ENCODE data around the gene UPK1A. TPM values are rescaled to one million over a fixed set of nuclear protein-coding genes. Genes with fewer than 3 reads are reported as not detected.
A peak's percentile ranks its signal among the peaks of the same experiment; 100 is the strongest.
"Not testable (repeated sequence)": the region's sequence is repeated elsewhere in the genome, so short reads cannot be mapped to it uniquely, and the experiment has no call there.

Gene UPK1A
- total RNA-seq, 1 experiment from 2014 or later = not detected

DNA sequence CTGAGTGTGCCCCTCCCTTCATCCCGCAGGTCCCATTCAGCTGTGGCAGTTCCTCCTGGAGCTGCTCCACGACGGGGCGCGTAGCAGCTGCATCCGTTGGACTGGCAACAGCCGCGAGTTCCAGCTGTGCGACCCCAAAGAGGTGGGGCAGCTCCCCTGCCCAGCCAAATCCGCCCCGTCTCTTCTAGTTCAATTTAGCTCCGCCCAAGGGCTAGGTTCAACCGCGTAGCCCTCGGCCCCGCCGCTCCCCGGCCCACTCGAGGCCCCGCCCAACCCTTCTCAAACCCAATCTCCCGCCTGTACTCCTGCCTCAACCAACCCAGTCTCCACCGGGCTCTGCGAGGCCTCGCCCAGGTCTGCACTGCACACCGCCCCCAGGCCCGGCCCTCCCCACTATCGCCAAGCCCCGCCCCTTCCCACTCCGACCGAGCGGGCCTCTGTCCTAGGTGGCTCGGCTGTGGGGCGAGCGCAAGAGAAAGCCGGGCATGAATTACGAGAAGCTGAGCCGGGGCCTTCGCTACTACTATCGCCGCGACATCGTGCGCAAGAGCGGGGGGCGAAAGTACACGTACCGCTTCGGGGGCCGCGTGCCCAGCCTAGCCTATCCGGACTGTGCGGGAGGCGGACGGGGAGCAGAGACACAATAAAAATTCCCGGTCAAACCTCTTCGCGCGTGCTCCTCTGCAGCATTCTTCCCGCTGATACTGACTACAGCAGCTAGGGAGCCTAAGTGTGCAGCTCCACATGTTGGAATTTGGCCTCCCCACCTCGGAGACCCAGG, 21.9 kb upstream of the UPK1A start:
- peak; percentile 97 for DNase-seq (ENCODE audit: low read depth)

DNA sequence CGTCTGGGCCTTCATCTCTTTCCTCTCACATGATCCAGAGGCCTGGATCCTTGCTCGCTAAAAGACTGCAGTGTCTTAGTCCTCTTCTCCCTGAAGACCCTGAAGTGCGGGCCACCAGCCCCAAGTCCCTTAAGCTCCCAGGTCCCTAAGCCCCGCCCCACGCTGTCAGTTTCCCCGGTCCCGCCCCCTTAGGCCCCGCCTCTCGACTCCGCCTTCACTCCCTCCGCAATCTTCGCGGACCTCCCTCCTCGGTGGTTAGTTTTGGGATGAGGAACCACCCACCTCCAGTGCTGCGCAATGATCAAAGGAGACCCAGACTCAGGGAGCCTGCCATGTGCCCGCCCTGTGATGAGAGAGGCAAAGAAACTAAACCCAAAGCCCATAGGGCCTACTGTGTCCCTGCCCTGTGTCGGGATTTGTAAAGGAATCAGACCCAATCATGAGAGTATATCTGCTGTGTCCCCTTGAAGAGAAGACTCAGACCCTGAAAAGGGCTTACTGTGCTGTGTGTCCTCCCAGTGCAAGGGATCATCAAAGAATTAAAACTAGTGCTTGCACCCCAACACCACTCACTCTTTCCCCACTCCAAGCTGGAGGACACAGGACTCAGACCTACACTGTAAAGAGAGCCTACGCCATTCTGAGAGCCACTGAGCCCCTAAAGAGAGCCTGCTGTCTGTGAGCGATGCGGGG, 21.2 kb upstream of the UPK1A start:
- peak; percentile 73 for DNase-seq (ENCODE audit: low read depth)

DNA sequence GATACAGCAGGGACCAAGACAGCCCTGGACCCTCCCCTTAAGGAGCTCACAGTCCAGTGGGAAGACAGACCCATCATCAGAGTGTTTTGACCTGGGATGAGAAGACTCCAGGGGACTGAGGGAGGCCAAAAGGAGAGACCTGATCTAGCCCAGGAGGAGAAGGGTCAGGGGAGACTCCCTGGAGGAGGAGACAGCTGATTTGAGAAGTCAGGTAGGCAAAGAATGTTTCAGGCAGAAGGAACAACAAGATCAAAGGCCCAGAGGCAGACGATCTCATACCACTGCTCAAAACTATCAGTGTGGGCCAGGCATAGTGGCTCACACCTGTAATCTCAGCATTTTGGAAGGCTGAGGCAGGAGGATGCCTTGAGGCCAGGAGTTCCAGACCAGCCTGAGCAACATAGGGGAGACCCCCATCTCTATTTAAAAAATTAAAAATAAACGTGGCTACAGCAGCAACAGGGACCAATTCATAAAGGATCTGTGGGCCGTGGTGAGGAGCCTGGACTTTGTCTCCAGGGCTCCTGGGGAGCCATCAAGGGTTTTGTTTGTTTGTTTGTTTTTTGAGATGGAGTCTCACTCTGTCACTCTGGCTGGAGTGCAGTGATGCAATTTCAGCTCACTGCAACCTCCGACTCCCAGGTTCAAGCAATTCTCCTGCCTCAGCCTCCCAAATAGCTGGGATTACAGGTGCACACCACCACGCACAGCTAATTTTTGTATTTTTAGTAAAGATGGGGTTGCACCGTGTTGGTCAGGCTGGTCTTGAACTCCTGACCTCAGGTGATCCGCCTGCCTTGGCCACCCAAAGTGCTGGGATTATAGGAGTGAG, 20.4 kb upstream of the UPK1A start:
- no peak for DNase-seq (ENCODE audit: low read depth)

DNA sequence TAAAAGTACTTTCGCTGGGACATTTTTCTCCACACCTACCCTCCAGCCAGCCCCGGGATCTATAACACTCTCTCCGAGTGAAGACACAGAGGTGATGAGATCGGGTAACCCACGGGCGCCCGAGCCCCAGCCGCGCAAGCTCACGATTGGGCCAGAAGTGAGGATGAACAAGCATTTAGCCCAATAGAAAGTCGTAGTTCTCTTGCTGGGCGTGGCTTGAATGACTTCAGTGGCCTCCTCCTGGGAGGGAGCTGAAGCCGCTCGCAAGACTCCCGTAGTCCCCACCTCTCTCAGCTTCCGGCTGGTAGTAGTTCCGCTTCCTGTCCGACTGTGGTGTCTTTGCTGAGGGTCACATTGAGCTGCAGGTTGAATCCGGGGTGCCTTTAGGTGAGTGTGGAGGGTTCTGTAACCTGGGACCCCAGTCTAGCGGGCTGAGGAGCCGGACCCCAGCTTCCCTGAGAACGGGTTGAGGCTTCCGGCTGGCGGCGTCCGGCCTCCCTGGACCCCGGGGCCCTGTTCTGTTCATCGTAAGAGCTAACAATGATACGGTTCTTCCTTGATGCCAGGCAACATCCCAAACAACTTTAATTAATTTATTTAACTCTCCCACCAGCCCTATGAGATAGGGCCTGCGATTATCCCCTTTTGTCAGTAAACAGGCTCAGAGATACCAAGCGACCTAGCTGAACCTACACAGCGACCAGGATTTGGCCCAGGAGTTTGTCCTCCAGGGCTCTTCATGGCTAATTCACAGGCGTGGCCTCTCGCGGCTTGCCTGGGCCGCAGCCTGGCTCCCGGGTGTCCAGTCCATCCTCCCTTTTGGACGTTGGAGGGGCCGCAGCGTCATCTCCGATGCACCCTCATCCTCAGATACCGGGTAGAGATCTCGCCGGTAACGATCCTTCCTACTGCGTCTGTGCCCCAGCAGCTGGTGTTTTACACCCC, 18.0 kb upstream of the UPK1A start, which contains the start of gene COX6B1:
Gene COX6B1 (plus strand): TSS at position 307 of the 945 bp plus-strand sequence. CDS start 2,921 bp downstream, outside the sequence.
- peak; percentile 98 for DNase-seq (ENCODE audit: low read depth)

DNA sequence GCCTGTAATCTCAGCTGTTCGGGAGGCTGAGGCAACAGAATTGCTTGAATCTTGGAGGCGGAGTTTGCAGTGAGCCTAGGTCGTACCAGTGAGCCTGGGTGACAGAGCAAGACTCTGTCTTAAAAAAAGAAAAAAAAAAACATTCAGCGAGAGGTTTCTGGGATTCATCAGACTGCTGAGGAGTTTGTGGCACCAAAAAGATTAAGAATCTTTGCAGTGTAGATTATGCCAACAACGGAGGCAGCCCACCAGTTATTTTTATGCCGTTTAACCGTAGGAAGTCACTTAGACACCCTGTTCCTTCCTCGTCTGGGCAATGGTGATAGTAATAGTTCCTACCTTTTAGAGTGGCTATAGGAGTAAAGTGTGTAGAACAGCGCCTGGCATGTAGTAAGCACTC, 15.7 kb upstream of the UPK1A start:
- no peak for DNase-seq (ENCODE audit: low read depth)

DNA sequence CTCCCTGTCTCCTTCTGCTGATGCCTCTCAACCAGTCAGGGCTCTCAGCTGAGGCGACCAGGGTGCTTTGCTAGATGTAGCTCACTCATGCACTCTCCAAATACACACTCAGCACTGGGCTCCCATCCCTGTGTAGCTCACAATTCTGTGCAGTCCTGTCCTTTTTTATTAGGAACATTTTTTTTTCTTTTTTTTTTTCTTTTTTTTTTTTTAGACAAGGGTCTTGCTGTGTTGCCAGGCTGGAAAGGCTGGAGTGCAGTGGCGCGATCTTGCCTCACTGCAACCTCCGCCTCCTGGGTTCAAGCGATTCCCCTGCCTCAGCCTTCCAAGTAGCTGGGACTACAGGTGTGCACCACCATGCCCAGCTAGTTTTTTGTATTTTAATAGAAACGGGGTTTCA, 11.5 kb upstream of the UPK1A start:
- not testable (repeated sequence) for DNase-seq (ENCODE audit: low read depth)

DNA sequence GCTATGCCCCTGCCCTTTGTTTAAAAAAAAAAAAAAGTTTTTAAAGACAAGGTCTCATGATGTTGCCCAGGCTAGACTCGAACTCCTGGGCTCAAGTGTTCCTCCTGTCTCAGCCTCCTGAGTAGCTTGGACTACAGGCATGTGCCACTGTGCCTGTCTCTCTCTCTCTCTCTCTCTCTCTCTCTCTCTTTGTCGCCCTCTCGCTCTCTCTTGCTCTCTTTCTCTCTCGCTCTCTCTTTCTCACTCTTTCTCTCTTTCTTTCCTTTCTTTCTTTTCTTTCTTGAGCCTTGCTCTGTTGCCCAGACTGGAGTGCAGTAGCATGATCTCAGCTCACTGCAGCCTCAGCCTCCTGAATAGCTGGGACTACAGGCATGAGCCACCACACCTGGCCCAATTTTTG, 10.7 kb upstream of the UPK1A start:
- no peak for DNase-seq (ENCODE audit: low read depth)

DNA sequence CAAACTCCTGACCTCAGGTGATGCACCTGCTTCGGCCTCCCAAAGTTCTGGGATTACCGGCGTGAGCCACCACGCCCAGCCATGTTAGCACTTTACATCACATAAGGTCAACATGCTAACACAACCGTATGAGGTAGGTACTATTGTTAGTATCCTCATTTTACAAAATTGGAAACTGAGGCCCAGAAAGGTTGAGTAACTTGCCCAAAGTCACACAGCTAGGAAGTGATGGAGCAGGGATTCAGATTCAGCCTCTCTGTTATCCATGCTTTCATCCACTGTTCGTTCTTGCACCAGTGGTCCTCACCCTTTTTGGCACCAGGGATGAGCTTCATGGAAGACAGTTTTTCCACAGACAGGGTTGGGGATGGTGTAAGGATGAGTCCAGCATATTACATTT, 9.6 kb upstream of the UPK1A start:
- DNase-seq (ENCODE audit: low read depth) = no peak

DNA sequence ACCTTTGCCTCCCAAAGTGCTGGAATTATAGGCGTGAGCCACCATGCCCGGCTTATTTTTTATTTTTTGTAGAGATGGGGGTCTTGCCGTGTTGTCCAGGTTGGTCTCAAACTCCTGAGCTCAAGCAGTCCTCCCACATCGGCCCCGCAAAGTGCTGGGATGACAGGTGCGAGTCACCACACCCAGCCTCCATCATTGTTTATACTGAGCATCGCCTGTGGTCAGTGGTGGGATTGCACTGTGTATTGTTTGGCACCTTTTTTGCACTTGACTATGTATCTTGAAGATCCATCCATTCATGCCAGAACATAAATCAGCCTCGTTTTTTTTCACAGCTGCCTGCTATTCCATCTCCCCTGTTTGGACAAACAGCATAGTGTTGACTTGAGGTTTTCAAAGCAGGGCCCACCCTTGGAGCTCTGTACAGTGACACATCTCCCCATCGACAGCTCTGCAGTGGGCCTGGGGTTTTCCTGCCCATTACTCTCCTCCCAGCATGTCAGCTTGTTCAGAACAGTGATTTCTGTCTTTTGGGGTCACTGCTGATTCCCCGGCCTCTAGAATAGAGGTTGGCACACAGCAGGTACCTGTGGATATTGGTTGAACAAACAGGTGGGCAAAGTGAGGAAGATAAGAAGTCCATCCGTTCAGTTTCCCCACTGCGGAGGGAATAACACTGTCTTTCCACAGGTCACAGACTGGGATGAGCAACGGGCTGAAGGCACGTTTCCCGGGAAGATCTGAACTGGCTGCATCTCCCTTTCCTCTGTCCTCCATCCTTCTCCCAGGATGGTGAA, 8.2 kb upstream of the UPK1A start:
- DNase-seq (ENCODE audit: low read depth) = peak; percentile 23

DNA sequence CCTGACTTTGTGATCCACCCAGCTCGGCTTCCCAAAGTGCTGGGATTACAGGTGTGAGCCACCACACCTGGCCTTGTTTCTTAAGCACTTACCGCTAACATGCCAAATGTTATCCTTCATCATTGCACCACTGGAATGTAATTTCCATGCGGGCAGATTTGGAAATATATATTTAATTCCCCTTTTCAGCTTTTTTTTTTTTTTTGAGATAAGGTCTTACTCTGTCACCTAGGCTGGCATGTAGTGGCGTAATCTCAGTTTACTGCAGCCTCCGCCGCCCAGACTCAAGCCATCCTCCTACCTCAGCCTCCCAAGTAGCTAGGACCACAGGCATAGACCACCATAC, 4.3 kb upstream of the UPK1A start:
- DNase-seq (ENCODE audit: low read depth) = no peak

DNA sequence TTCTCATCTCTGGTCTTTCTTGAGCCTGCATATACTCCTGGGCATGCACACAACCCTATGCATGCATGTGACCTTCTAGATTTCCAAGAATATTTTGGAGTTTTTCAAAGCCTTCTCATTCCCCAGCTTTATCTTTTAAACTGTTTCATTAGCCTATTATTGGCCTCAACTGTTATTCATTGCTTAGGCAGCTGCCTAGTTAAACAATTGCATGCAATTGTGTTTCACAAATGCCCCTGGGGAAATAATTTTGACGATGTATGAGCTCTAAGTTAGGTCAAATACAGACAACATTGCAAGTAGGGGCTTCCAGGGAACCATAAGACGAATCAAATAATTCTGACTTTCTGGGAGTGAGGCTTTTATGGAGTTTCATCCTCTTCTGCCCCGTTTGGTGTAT, 2.3 kb upstream of the UPK1A start:
- DNase-seq (ENCODE audit: low read depth) = no peak

DNA sequence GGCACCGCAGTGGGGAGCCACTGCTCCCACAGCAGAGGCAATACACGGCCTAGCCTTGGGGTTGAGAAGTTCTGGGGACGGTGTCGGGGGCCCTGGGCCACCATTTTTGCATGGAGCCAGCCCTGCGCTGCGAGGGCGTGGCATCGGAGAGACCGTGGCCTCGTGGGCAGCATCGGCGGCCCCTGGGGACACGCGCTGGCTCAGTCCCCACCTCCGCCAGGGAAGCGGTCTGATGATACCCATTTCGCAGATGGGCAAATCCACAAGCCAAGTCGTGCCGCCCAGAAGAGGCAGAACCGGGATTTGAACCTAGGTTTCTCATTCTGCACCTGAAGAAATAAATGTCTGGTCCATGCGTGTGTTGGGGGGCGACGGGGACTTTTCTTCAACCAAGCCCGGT, 1.2 kb upstream of the UPK1A start:
- DNase-seq (ENCODE audit: low read depth) = no peak

DNA sequence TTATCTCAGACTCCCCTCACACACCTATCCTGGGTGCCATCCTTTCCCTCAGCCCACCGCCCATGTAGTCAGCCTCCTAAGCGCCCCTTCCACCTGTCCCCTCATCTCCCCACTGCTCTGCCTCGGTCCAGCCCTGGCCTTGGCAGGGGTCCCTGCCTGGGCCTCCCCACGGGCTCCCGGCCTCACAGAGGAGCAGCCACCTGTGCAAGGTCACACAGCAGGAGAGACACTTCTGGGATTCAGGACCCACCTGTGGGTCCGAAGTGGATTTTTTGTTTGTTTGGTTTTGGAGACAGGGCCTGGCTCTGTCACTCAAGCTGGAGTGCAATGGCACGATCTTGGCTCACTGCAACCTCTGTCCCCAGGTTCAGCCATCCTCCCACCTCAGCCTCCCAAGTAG, 713 bp upstream of the UPK1A start:
- DNase-seq (ENCODE audit: low read depth) = no peak

DNA sequence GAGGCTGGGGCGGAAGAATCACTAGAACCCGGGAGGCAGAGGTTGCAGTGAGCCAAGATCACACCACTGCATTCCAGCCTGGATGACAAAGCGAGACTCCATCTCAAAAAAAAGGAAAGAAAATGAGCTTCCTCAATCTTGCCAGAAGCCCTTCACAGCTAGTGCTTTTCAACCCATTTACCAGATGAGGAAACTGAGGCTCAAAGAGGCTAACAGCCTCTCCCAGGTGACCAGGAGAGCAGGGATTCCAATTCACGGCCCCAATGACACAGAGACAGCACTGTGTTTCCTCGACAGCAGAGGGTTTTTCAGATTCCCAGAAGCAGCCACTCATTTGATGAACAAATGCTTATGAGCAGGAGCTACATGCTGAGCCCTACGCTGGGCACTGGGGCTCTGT, 3.2 kb downstream of the UPK1A start:
- no peak for DNase-seq (ENCODE audit: low read depth)

DNA sequence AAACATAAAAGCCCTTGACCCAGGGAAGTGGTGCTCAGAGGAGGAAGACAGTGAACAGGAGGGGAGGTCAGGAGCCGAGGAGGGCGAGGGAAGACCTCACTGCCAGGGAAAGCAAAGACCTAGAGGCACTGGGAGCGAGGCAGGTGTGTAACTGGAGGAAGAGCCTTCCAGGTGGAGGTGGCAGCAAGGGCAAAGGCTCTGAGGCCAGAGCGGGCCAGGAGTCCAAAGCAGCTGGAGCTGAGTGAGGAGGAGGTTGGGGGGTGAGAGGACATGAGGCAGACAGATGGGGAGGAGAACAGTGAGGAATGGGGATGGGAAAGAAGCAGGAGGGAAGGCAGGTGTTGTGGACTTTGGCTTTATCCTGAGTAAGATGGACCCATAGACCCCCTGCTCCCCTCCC, 3.7 kb downstream of the UPK1A start:
- DNase-seq (ENCODE audit: low read depth) = no peak

DNA sequence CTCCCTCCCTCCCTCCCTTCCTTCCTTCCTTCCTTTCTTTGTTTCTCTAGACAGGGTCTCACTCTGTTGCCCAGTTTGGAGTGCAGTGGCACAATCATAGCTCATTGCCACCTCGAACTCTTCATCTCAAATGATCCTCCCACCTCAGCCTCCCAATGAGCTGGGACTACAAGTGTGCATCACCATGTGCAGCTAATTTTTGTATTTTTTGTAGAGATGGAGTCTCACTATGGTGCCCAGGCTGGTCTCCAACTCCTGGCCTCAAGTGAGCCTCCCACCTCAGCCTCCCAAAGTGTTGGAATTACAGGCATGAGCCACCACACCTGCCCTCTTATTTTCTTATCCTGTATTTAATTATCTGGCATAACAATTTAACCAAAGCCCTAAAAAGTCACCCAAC, 4.4 kb downstream of the UPK1A start:
- DNase-seq (ENCODE audit: low read depth) = no peak

DNA sequence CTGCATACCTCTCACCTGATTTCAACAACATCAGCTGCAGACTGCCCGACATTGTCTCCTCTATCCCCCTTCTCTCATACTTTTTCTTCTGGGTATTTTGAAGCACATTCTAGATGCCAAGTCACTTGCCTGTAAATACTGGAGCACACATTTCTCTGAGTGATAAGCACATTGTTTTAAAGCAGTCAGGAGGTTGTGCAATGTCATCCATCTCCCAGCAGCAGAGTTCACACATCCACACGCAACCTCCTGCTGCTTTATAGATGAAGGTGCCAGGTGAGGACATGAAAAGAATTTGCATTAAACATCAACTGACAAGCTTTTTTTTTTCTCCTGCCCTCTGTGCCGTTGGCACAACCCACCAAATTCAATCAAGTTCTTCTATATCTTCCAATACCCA, 5.5 kb downstream of the UPK1A start:
- no peak for DNase-seq (ENCODE audit: low read depth)

DNA sequence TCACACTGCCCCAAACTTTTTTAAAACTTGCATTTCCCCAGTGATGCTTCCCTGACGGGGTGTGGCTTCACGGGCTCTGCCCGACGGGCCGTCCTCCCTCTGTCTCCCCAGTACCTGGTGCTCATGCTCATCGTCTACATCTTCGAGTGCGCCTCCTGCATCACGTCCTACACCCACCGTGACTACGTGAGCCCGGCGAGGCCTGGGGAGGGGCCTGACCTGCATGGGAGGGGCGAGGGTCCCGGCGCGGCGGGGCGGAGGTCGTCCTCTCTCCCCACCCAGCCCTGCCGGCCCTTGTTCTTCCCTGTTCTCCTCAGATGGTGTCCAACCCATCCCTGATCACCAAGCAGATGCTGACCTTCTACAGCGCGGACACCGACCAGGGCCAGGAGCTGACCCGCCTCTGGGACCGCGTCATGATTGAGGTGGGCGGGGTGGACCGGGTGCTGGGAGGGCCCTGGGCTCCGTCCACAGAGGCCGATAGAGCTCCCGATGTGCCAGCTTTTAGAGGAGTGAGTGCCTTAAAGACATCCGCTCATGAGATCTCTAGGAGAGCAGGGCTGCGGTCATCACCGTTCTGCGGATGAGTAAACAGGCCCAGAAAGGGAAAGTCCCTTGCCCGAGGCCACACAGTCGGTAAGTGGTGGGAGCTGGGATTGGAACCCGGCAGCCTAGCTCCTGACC, 6.9 kb downstream of the UPK1A start:
- peak; percentile 80 for DNase-seq (ENCODE audit: low read depth)

DNA sequence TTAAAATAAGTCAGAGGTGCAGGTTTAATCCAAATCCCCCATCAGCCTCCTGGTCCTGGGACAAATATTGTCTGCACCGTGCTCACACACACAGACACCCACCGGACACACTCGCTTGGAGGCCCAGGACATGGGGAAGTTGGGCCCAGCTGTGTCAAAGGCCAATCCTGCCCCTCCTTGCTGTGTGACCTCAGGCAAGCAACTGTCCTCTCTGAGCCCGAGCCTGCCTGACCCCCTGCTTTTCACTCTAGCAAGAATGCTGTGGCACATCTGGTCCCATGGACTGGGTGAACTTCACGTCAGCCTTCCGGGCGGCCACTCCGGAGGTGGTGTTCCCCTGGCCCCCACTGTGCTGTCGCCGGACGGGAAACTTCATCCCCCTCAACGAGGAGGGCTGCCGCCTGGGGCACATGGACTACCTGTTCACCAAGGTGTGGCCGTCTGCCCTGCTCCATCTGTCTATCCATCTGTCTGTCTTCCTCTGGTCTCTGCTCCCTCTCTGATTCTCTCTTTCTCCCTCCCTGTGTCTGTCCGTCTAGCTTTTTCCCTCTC, 9.3 kb downstream of the UPK1A start:
- no peak for DNase-seq (ENCODE audit: low read depth)

DNA sequence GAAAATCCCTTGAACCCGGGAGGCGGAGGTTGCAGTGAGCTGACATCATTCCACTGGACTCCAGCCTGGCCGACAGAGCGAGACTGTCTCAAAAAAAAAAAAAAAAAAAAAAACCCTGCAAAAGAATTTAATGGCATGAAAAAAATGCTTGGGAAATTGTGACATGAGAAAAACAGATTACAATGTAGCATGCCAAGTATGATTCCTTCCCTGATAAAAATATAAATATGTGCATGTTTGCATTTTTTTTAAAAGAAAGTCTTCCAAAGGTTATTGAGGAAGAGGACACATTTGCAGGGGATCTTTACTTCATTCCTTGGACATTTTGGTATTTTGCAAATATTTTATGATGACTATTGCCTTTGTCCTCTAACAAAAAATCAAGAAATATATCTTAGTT, 23.5 kb downstream of the UPK1A start:
- DNase-seq (ENCODE audit: low read depth) = no peak
